ENCODE data around the gene PPIP5K2.

- TF ChIP-seq EP300 (IDR thresholded peaks at IDR 0.05; ENCODE audit: borderline replicate concordance in 1 of 2, low read depth in 2 of 2, low read length in 2 of 2) (no peak), JUND (IDR thresholded peaks at IDR 0.05; ENCODE audit: low read length) (no peak), YY1 (IDR thresholded peaks at IDR 0.05; ENCODE audit: low read depth, low read length) (no peak), RBBP5 (IDR thresholded peaks at IDR 0.05; ENCODE audit: borderline replicate concordance, low read depth, low read length) (no peak), TAF7 (optimal IDR thresholded peaks at IDR 0.05; ENCODE audit: borderline replicate concordance, low read depth, low read length) (no peak), TAF1 (IDR thresholded peaks at IDR 0.05; ENCODE audit: low read depth, low read length) (no peak), POLR2A (IDR thresholded peaks at IDR 0.05; ENCODE audit: control extremely low read depth in 1 of 2, low read depth in 2 of 2, low read length in 2 of 2) (no peak), CREB1 (IDR thresholded peaks at IDR 0.05) (no peak), CTCF (IDR thresholded peaks at IDR 0.05; ENCODE audit: control extremely low read depth in 1 of 3, insufficient read depth in 1 of 3, low read depth in 1 of 3, low read length in 3 of 3) (no peak), POLR2AphosphoS5 (IDR thresholded peaks at IDR 0.05; ENCODE audit: low read depth, low read length) (no peak)
Observed at GRCh38 chr5:103119070-103119764, 884 bp upstream of the PPIP5K2 start.

Measured in H1 (cell line).